GM19193 (cell line): ENCODE data around the gene SHF.

Source experiments
- POLR2A ChIP-seq: IDR thresholded peaks from 4 replicates; pipeline ENCODE4 v1.6.1; 2011; ENCODE audit not compliant: insufficient read depth, insufficient read length; ENCODE audit errors: extremely low read depth

SHF gene

DNA sequence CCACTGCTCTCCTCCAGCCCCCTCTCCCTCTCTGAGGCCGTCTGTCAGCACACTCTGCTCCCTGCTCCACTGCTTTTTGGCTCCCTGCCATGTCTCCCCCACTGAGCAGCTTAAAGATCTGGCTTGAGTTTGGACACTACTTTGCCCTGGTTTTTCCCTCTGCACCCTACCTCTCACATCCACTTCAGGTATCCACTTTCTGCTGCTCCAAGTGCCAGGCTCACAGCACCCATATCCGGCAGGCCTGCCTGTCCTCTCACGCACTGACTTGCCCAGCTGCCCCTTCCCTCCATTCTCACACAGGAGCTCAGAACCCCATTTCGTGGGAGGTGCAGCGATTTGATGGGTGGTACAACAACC is 54.2 kb downstream of the SHF start:
- no peak for TF ChIP-seq POLR2A

DNA sequence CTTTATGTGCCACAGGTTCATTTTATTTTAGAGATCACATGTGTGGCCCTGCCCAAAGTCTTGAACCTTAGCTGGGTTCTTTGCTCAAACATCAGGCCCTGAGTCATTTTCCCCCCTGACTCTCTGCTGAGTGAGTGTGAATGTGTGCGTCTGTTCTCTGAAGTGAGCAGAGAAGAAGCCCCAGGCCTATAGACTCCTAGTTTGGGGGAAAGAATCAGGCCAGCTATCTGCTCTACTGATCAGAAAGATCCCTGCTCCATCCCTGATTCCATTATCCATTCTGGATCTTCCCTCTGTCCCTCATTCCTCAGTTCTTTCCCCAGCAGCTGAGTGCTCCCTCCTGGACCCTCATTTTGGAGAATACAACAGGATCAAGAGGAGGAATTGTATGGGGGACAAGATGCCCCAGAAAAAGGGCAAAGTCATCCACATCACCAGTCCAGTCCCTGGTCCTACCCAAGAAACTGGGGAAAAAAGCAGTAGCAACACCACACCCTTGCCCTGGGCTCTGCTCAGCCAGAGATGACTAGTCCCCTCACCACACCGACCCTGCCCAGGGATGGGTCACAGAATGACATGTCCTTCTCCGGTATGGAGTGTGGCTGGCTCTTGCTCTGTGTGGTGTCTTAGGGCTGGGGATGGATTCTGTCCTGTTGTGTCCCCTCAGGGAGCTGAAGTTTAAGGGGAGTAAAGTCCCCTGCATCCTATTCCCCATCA is 54.8 kb downstream of the SHF start:
- no peak for TF ChIP-seq POLR2A

DNA sequence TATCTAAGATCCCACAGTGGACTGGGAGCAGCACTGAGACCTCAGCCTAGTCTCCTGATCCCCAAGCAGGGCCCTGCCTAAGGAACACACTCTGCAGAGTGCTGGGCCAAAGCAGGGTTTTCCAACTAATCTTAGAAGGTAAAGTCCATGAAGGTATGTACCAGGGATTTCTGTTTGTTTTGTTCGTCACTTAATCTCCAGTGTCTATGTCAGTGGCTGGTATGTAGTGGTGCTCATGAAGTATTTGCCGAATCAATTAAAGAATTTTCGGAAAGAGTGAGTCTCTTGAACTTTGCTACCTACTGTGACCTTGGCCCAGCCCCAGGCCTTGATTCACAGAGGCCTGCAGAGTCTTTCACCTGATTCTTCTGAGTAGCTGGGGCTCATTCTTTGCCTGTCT is 56.3 kb downstream of the SHF start:
- TF ChIP-seq POLR2A: no peak

DNA sequence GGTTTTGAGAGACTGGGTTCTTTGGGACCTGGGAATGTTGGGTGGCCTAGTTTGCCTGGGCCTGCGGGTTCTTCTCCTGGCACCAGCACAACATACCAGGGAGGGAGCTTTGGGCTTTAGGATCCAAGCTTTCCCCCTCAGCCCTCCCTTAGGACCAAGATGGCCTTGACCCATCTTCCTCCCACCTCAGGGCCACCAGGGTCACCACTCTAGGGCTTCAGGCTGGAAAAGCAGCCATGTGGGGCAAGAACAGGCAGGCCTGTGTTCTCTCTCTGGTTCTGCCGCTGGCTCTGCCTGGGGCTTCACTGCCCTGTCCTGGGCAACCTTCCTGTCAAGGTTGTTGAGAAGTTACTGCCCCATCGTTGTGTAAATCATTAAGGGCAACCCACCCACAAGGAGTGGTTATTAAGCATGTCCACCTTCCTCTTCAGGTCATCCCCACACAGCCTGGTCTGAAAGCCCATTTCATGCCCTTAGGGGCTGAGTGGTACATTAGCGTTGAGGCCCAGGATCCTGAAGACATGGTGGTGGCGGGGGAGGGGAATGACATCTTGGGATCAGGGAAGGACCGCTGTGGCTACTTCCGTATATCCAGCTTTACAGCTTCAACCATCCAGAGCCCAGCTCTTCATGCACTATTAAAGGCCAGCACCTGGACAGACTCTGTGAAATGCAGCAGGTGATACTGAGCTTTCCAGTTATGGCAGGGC is 57.3 kb downstream of the SHF start:
- no peak for TF ChIP-seq POLR2A

DNA sequence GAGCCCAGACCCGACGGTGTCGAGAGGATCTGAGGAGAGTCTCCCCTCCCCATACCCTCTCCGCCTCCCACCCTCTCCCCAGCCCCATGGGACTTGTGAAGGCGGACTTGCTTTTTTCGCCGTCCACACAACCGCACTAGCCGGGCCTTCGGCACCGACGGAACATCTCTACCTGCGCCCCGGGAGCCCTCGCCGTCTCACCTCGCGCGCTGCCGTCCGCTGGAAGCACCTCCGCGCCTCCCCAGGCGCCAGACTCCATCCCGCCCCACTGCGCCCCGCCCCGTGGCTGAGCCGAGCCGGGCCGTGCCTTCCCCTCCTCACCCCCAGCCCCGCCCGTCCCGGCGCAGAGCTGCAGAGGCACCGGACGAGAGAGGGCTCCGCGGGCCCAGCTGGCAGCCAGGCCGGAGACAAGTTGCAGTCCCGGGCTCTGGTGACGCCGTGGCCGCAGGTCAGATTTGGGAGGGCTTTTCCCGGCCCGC is 58.1 kb downstream of the SHF start, which contains the start of the genes DUOX1 and DUOXA1:
DUOX1 (plus strand) TSS at position 344 of the 479 bp plus-strand sequence. CDS start 1,973 bp downstream, outside the sequence.
DUOXA1 (minus strand) TSS at position 229 of the 479 bp plus-strand sequence. CDS start 6,865 bp downstream, outside the sequence.
- no peak for TF ChIP-seq POLR2A

DNA sequence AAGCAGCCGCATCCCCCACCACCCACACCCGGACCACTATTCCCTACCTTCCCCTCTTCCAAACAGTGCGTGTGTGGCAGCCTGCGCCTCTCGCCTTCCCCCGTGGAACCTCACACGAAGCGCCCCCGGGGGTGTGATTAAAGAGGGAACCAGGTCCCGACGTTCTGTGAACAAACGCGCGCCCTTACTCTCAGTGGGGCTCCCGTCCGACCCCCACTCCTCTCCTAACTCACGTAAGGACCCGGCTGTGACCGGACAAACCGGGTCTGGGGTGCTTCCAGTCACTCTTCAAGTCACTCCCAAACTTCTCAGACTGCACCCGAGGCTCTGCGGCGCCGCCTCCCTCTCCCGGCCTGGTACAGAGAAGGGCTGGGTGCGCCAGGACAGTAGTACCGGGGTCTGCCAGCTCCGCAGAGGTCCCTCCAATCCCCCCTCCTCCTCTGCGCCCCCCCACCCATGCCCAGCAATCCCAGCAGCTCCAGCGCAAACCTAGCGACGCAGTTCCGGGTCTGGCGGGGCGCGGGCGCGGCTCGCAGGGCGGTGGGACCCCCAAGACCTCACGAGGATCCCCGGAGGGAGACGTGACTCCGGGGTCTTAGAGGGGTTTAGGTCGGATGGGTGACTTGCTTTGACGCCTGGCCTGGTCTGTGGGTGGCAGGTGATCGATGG is 58.7 kb downstream of the SHF start:
- no peak for TF ChIP-seq POLR2A

DNA sequence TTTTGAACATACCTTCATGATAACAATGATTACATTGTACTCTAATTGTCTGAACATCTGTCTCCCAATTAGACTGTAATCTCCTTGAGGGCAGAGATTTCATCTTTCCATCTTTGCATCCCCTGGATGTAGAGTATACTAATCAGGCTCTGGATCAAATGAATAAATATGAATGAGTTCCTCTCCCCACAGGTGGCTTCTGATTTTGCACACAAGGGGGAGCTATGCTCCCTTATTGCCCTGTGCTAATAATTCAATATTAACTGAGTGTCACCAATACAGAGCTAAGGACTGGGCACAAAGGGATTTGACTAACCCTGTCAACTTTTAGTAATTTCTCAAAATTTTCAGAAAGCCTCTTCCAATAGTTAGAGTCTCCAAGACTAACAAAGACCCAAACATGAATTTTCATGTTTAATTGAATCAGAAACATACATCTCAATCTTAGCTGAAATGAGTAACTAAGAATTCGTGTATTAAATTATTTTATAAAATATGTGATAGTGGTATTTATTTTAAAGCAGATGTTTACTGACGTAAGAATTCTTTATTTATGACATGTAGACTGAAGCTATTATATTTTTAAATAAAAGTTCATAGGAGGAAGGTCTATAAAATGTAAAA is 61.1 kb downstream of the SHF start:
- no peak for TF ChIP-seq POLR2A

DNA sequence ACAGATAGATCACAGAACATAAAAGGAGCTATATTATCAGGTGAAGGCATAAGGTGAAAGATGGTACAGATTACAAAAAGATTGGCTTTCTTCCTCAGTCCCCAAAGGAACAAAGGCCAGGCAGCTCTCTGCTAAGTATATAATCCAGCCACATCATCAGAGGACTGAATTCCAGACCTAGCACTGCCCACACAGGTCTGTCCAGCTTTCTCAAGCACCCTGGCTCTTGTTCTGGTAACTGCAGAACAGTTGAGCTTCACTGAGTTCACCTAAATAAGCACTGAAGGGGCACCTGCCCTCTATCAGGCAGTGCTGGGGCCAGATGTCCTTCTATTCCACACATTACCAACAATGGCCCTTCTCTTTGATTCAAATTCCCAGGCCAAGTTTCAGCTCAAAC is 64.4 kb downstream of the SHF start:
- no peak for TF ChIP-seq POLR2A

DNA sequence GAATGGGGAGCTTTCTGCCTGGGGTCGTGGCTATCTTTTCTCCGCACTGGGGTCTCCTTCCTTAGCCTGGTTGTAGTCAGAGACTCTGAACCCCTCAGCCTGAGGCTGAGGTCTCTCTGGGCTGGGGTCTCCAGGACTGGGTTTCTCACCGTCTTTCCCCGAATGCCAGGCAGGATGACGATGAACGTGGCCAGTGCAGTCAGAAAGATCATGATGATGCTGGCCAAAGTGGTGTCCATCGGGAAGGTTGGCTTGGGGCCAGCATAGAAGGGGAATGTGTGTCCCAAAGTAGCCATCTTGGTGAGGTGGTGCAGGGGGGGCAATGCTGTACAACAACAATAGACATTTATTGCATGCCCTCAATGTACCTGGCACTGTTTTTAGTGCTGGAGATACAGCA is 65.0 kb downstream of the SHF start:
- TF ChIP-seq POLR2A: no peak

DNA sequence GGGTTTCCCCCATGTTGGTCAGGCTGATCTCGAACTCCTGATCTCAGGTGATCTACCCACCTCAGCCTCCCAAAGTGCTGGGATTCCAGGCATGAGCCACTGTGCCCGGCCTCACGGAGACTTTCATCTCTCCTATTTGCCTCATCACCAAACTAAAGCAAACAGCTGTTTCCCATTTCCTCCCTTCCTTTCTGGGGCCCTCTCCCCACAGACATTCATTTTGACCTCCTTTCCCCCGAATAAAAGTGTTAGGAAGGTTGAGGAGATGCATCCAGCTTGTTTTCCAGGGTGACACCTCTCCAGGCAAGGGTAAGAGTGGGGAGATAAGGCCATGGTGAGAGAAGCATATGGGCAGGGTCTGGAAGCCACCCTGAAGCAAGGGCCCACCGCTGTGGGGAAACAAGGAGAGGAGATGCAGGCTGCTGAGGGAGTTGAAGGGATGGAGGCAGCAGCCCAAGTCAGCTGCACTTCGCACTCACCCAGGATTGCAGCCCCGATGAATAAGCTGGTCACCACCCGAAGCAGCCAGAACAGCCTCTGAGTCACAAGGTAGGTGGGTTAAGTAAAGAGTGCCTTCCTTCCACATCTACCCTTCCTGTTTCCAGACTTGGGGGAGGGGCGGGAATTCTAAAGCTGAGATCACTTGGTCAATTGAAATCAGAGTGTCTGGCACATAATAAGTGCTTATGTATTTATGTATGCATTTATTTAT is 65.9 kb downstream of the SHF start:
- no peak for TF ChIP-seq POLR2A

DNA sequence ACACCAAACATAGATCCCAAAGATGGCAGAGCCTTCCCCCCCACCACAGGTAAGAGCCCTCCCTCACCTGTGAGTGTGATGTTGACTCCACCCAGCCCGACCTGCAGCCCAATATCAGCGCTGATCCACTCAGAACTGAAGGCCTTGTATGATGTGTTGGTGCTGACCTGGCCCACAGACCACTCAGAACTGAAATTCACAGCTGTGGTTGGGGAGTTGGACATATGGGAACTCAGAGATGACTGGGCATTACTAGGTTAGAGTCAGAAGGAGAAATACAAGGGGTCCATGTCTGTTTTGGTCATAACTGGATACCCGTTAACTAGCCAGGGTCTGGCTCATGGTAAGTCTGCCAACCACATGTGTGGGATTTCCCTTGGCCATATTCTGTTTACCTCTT is 66.7 kb downstream of the SHF start:
- no peak for TF ChIP-seq POLR2A

DNA sequence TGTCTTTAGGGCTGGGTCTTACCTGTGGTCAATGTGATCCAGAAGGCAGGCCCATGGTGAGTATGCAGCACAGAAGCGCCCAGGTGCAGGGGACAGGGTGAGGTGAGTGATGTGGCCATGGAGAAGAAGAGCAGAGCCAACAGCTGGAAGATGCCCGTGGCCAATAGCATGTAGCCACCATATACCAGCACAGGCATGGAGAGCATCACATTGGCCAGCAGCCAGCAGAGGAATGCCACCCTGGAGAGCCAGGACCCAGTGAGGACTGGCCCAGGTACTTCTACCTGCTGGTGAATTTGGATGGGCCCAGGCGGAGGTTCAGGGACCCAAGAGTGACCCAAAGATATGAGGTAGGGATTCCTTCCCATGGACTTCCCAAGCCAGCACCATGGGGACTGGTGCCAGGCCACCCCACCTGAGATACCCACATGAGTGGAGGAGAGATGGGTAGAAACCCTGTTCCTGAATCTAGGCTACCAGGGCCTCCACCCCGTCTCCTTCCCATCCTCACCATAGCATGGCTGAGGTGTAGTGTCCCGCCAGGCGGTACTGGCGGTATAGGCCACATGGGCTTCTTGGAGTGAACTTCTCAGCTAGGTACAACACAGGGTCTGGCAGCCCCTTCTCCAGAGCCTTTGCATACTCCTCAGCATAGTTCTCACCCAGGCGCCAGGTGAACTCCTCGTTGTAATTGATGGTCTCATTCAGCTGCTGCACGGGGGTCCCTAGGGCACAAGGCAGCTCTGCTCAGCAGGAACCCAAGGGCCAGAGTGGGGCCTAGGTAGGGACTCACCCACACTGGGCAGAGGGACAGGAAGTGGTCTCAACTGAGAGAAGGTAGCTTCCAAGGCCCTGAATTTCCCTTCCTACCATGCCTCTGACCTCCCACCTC is 67.4 kb downstream of the SHF start:
- TF ChIP-seq POLR2A: no peak

DNA sequence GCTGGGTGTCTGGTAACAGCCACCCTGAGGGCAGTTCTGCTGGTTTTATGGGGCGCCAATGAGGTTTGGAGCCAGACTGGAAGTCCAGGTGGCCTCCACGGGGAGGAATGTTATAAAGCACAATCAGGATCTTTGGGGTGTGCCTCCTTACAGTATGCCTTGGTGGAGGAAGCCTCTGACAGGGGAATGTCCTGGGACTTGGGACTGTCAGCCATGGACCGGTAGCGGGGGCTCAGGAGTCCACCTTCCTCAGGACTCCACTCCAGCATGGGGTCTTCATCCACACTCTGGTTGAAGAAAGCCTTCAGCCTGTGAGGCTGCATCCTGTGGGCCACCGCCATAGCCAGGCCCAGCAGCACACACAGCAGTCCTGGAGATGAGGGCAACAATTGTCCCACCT is 68.8 kb downstream of the SHF start:
- no peak for TF ChIP-seq POLR2A
